Ovary (tissue), 3 donors: ENCODE data around the gene HCFC1R1.
A peak's percentile ranks its signal among the peaks of the same experiment; 100 is the strongest.

Experiments used
- EP300 ChIP-seq: sonication (generic); formaldehyde crosslinking; IDR thresholded peaks from one replicate; pipeline ENCODE4 v1.6.1; 2017; ENCODE audit warnings: antibody characterized with exemption
- POLR2A ChIP-seq: fragments of 450-650 bp; IDR thresholded peaks from one replicate; pipeline ENCODE4 v1.6.1; 2017; ENCODE audit warnings: antibody characterized with exemption, mild to moderate bottlenecking, moderate library complexity
- TF ChIP-seq, protein P1 (sequence below), 3 donors: fragments of 450-650 bp in 2 of 3; fragments of 200-600 bp in 1 of 3; IDR thresholded peaks; one replicate each; pipeline versions ENCODE4 v1.5.1 to v1.8.0; 2016 to 2022; ENCODE audit warnings: antibody characterized with exemption in 3 of 3, mild to moderate bottlenecking in 1 of 3
- donor health status: DM: no; HTN: no; CAD: no.

DNA sequence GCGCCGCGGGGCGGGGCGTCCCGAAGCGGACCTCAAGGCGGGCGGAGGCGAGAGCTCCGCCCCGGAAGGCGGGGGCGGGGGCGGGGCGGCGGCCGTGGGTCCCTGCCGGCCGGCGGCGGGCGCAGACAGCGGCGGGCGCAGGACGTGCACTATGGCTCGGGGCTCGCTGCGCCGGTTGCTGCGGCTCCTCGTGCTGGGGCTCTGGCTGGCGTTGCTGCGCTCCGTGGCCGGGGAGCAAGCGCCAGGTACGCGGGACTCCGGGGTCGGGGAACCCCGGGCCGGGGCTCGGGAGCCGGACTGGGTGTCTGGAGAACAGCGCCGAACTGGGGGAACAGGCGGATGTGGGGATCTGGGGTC is 3.5 kb downstream of the HCFC1R1 start, which contains the start of gene TNFRSF12A:
- TF ChIP-seq, protein P1, sequence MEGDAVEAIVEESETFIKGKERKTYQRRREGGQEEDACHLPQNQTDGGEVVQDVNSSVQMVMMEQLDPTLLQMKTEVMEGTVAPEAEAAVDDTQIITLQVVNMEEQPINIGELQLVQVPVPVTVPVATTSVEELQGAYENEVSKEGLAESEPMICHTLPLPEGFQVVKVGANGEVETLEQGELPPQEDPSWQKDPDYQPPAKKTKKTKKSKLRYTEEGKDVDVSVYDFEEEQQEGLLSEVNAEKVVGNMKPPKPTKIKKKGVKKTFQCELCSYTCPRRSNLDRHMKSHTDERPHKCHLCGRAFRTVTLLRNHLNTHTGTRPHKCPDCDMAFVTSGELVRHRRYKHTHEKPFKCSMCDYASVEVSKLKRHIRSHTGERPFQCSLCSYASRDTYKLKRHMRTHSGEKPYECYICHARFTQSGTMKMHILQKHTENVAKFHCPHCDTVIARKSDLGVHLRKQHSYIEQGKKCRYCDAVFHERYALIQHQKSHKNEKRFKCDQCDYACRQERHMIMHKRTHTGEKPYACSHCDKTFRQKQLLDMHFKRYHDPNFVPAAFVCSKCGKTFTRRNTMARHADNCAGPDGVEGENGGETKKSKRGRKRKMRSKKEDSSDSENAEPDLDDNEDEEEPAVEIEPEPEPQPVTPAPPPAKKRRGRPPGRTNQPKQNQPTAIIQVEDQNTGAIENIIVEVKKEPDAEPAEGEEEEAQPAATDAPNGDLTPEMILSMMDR (IDR thresholded peaks at IDR 0.05) = peak in 2 of 3 donors; percentile 14 to 31
- TF ChIP-seq EP300 (no peak), POLR2A (peak; percentile 81)
